Duodenal mucosa (tissue), 2 donors: ENCODE results near the gene SLC22A5.
"Not testable (repeated sequence)": the region's sequence is repeated elsewhere in the genome, so short reads cannot be mapped to it uniquely, and the experiment has no call there.

Experiments used
- H3K27ac ChIP-seq: one replicate; pipeline ENCODE4 v1.7.0; 2013; ENCODE audit warnings: low read depth, low read length
- H3K27me3 ChIP-seq, 2 donors: one replicate each; pipeline ENCODE4 v1.7.0; 2013; ENCODE audit warnings: low read length in 2 of 2, control low read depth in 1 of 2; ENCODE audit not compliant: insufficient read depth in 2 of 2, control insufficient read depth in 1 of 2
- H3K36me3 ChIP-seq, 2 donors: one replicate each; pipeline ENCODE4 v1.7.0; 2013; ENCODE audit warnings: low read length in 2 of 2, control low read depth in 1 of 2; ENCODE audit not compliant: insufficient read depth in 2 of 2, control insufficient read depth in 1 of 2
- H3K4me1 ChIP-seq, 2 donors: one replicate each; pipeline ENCODE4 v1.7.0; 2013; ENCODE audit warnings: low read length in 2 of 2, control low read depth in 1 of 2; ENCODE audit not compliant: insufficient read depth in 2 of 2, control insufficient read depth in 1 of 2
- H3K4me3 ChIP-seq, 2 donors: one replicate each; pipeline ENCODE4 v1.7.0; 2013; ENCODE audit warnings: low read length in 2 of 2, low read depth in 1 of 2
- H3K9ac ChIP-seq, 2 donors: one replicate each; pipeline ENCODE4 v1.7.0; 2013; ENCODE audit warnings: low read length in 2 of 2, low read depth in 1 of 2
- H3K9me3 ChIP-seq, 2 donors: one replicate each; pipeline ENCODE4 v1.7.0; 2013; ENCODE audit warnings: low read length in 2 of 2, control low read depth in 1 of 2; ENCODE audit not compliant: control insufficient read depth in 1 of 2

Gene SLC22A5

DNA sequence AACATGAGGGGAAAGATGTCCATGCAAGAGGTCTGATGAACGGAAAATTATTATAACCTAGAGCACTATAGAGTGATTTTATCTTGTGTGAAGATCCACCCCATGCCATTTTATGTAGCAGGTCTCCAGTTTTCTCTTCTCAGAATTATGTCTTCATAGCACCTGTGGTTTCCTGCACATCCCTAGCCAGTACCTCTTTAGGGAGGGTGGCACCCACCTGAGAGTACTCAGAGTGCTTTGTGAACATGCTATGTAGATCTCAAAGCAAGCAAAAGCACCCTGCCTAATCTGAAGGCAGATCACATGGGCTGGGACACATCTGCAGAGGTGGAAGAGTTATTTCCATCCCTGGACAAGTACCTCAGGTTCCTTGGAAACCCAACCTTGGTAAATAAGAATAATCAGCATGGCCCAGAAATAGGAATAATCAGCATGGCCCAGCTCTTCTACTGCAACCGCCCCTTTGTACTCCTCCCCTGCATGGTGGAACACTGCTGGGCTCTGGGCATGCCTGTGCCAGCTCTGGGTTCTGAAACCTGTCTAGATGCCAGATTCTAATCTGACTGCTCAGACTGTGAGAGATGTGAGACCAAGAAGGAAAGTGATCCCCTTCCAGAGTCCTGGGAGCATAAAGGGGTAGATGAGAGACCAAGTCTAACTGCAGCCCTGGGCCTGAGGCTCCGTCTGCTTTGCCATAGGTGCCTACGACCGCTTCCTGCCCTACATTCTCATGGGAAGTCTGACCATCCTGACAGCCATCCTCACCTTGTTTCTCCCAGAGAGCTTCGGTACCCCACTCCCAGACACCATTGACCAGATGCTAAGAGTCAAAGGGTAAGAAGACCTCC is 23.7 kb downstream of the SLC22A5 start:
- no peak overlapping the region for H3K9ac ChIP-seq
- no peaks in the 10 kb centered on the region for H3K27me3 ChIP-seq
- no peak overlapping the region for H3K27ac ChIP-seq
- H3K4me3 ChIP-seq = no peak overlapping the region
- H3K4me1 ChIP-seq = peaks cover 11 to 17% of the 10 kb centered on the region in 2 donors
- H3K9me3 ChIP-seq = no peaks in the 10 kb centered on the region
- peaks cover 44 to 54% of the 10 kb centered on the region in 2 donors for H3K36me3 ChIP-seq

DNA sequence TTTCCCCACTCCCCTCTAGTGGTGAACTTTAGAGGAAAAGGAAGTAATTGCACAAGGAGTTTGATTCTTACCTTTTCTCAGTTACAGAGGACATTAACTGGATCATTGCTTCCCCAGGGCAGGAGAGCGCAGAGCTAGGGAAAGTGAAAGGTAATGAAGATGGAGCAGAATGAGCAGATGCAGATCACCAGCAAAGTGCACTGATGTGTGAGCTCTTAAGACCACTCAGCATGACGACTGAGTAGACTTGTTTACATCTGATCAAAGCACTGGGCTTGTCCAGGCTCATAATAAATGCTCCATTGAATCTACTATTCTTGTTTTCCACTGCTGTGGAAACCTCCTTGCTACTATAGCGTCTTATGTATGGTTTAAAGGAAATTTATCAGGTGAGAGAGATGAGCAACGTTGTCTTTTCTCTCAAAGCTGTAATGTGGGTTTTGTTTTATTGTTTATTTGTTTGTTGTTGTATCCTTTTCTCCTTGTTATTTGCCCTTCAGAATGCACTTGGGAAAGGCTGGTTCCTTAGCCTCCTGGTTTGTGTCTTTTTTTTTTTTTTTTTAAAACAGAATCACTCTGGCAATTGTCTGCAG is 25.3 kb downstream of the SLC22A5 start:
- Histone ChIP-seq H3K4me1 (peaks cover 0 to 1% of the 10 kb centered on the region in 2 donors), H3K36me3 (peaks cover 44 to 47% of the 10 kb centered on the region in 2 donors), H3K27ac (no peak overlapping the region), H3K9me3 (no peaks in the 10 kb centered on the region), H3K4me3 (no peak overlapping the region), H3K27me3 (no peaks in the 10 kb centered on the region), H3K9ac (no peak overlapping the region)

DNA sequence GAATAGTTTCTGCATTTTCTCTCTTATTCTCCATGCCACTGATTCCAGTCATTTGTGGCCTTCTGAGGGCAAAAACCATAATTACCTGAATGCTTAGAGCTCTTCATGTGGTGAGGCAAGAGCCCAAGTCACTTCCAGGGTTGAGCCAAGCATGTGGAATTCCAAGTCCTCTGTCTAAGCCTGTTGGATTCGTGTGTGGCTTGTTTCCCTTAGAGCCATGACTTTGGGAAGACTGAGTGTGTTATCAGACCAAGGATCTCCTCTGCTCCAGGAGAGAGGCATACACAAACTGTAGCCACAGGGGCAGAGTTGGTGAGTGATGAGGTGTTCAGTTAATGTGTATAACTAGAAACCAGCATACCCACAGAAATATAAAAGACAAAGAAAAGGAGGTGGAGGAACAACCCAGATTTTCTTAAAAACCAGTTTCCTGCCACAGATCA is 27.1 kb downstream of the SLC22A5 start:
- H3K4me1 ChIP-seq = no peaks in the 10 kb centered on the region

DNA sequence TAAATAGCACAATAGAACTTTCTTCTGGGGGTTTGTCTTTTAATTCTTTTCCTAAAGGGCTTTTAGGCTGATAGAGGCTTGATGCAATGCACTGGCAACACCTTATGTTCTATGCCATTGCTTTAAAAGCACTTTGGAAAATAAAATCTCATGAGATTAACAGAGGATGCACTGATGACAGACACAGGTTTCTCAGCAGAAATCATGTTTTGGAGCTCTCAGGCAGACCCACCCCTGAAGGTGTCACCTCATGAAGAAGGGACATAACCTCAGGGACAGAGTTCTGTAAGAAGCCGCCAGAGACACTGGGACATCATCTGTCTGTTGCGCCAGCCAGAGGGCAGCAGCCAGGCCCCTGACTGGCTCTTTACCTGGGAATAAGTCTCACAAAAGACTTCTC is 27.7 kb downstream of the SLC22A5 start:
- Histone ChIP-seq H3K4me1 (no peaks in the 10 kb centered on the region), H3K9ac (no peak overlapping the region), H3K27ac (no peak overlapping the region), H3K9me3 (no peaks in the 10 kb centered on the region), H3K36me3 (peaks cover 32 to 37% of the 10 kb centered on the region in 2 donors), H3K4me3 (no peak overlapping the region), H3K27me3 (no peaks in the 10 kb centered on the region)

More for the DNA sequence above, 27.1 kb downstream of the SLC22A5 start:
- no peak overlapping the region for H3K27ac ChIP-seq
- H3K27me3 ChIP-seq = no peaks in the 10 kb centered on the region
- H3K4me3 ChIP-seq = no peak overlapping the region
- H3K9ac ChIP-seq = no peak overlapping the region
- H3K36me3 ChIP-seq = peaks cover 38% of the 10 kb centered on the region in 2 donors
- H3K9me3 ChIP-seq = no peaks in the 10 kb centered on the region

DNA sequence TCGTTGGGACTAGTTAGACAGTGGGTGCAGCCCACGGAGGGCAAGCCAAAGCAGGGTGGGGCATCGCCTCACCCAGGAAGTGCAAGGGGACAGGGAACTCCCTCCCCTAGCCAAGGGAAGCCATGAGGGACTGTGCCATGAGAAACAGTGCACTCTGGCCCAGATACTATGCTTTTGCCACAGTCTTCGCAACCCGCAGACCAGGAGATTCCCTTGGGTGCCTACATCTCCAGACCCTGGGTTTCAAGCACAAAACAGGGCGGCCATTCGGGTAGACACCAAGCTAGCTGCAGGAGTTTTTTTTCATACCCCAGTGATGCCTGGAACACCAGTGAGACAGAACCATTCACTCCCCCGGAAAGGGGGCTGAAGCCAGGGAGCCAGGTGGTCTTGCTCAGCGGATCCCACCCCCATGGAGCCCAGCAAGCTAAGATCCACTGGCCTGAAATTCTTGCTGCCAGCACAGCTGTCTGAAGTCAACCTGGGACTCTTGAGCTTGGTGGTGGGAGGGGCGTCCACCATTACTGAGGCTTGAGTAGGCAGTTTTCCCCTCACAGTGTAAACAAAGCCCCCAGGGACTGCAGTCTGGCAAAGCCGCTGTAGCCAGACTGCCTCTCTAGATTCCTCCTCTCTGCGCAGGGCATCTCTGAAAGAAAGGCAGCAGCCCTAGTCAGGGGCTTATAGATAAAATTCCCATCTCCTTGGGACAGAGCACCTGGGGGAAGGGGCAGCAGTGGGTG is 28.6 kb downstream of the SLC22A5 start:
- peaks cover 23 to 28% of the 10 kb centered on the region in 2 donors for H3K36me3 ChIP-seq
- not testable (repeated sequence) for H3K27ac ChIP-seq, H3K4me3 ChIP-seq, H3K27me3 ChIP-seq, H3K9ac ChIP-seq, H3K4me1 ChIP-seq, H3K9me3 ChIP-seq

DNA sequence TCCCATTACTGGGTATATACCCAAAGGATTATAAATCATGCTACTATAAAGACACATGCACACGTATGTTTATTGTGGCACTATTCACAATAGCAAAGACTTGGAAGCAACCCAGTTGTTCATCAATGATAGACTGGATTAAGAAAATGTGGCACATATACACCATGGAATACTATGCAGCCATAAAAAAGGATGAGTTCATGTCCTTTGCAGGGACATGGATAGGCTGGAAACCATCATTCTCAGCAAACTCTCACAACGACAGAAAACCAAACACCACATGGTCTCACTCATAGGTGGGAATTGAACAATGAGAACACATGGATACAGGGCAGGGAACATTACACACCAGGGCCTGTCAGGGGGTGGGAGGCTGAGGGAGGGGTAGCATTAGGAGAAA is 34.5 kb downstream of the SLC22A5 start:
- peaks cover 8 to 20% of the 10 kb centered on the region in 2 donors for H3K4me1 ChIP-seq
- H3K9me3 ChIP-seq, H3K27me3 ChIP-seq, H3K27ac ChIP-seq, H3K36me3 ChIP-seq, H3K4me3 ChIP-seq, H3K9ac ChIP-seq: not testable (repeated sequence)

DNA sequence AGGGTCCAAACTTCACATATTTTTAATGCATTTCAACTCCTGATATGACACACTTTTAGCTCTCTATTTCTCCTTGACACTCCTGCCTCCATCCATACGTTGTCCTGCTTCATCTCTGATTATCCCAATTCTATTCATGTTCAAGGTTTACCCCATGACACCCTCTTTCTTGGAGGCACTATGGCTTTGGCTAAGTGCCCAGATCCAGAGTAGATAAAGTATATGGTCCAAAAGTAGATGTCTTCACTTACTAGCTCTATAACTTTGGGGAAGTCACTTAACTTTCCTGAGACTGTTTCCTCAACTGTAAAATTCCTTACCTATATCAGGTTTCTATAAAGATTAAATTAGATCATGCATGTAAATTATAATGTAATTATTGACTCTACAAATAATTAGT is 36.1 kb downstream of the SLC22A5 start:
- Histone ChIP-seq H3K9me3 (no peaks in the 10 kb centered on the region), H3K27ac (no peak overlapping the region), H3K4me3 (no peak overlapping the region), H3K9ac (no peak overlapping the region), H3K36me3 (no peaks in the 10 kb centered on the region), H3K27me3 (no peaks in the 10 kb centered on the region), H3K4me1 (peaks cover 18 to 32% of the 10 kb centered on the region in 2 donors)

DNA sequence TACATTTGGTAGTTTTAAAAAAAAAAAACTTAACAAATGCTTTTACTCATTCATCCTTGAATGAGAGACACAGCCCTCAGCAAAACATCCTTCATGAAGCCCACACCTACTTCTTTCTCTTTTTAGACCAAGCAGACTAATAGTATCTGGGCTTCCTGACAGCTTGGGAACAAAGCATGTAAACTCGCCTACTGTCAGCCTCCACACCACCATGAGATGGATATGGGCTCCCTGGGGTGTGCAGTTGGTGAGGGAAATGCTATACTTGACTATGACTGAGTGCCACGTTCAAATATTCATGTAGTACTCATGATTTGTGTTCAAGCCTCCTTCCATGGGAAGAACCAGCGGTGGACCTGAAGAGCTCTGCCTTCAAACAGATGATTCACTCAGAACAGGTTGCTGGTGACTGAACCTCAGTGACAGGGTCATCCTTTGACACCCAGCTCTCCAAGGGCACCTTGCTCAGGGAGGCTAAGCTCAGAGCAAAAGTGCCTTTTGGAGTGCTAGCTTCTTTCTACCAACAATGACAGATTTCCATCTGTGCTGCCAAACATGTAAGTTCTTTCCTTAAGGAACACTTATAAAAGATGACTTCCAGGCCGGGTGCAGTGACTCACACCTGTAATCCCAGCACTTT is 36.8 kb downstream of the SLC22A5 start:
- Histone ChIP-seq H3K4me1 (peaks cover 18 to 32% of the 10 kb centered on the region in 2 donors), H3K9me3 (no peaks in the 10 kb centered on the region), H3K27ac (no peak overlapping the region), H3K27me3 (no peaks in the 10 kb centered on the region), H3K9ac (no peak overlapping the region), H3K4me3 (no peak overlapping the region), H3K36me3 (no peaks in the 10 kb centered on the region)

DNA sequence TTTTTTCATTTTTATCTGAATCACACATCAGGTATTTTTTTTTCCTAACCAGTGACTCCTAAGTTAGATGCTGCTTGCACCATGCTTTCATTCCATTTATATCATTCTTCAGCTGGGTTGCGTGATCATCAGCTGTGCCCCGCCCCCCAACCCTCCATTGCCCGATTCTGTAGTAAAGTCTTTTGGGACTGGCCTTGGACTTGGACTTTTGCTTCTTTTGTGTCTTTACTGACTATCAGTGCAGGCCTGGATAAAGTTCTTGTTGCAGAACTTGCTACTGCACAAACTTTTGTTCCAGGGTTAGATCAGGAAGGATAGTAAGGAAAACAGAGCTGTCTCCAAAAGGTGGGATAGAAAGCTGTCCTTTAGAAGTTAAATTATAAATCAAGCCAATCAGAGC is 38.5 kb downstream of the SLC22A5 start:
- Histone ChIP-seq H3K4me1 (peaks cover 25 to 39% of the 10 kb centered on the region in 2 donors), H3K9ac (no peak overlapping the region), H3K9me3 (no peaks in the 10 kb centered on the region), H3K36me3 (no peaks in the 10 kb centered on the region), H3K27ac (no peak overlapping the region), H3K4me3 (no peak overlapping the region), H3K27me3 (no peaks in the 10 kb centered on the region)
